HEK293 (cell line): Measurements from ENCODE around the gene PROK2.

ENCODE experiments used
- CTCF ChIP-seq: fragments of 450-650 bp; formaldehyde crosslinking; IDR thresholded peaks from 2 replicates; pipeline ENCODE4 v1.5.1; 2016; ENCODE audit warnings: missing biosample characterization, missing genetic modification characterization
- TSHZ1 ChIP-seq: fragments of 450-650 bp; formaldehyde crosslinking; IDR thresholded peaks from 2 replicates; pipeline ENCODE4 v1.5.1; 2016; ENCODE audit warnings: missing biosample characterization, missing genetic modification characterization, borderline replicate concordance
- ZNF121 ChIP-seq: fragments of 450-650 bp; formaldehyde crosslinking; IDR thresholded peaks from 2 replicates; pipeline ENCODE4 v1.5.1; 2016; ENCODE audit warnings: missing biosample characterization, missing genetic modification characterization
- ZNF302 ChIP-seq: fragments of 450-650 bp; formaldehyde crosslinking; IDR thresholded peaks from 2 replicates; pipeline ENCODE4 v1.5.1; 2016; ENCODE audit warnings: missing biosample characterization, missing genetic modification characterization, low read depth
- ZNF571 ChIP-seq: fragments of 450-650 bp; formaldehyde crosslinking; IDR thresholded peaks from 2 replicates; pipeline ENCODE4 v1.5.0; 2017; ENCODE audit warnings: missing biosample characterization, missing genetic modification characterization
- ZNF596 ChIP-seq: fragments of 450-650 bp; IDR thresholded peaks from 2 replicates; pipeline ENCODE4 v1.5.0; 2018; ENCODE audit warnings: missing biosample characterization, mild to moderate bottlenecking, missing genetic modification characterization, moderate library complexity

- TF ChIP-seq ZNF596 (no peak), ZNF121 (tag by site-specific recombination) (no peak), CTCF (no peak), ZNF571 (tag by site-specific recombination) (no peak), ZNF302 (tag by site-specific recombination) (no peak), TSHZ1 (tag by site-specific recombination) (no peak)
These were observed 17.0 kb upstream of the PROK2 start for GRCh38 chr3:71801986-71802385.
